ENCODE measurements around the gene STXBP6. TPM values are rescaled to one million over a fixed set of nuclear protein-coding genes. Genes with fewer than 3 reads are reported as not detected.

Gene STXBP6
- total RNA-seq, 2 donors from 2014 or later: 20.1 to 28.3 TPM

DNA sequence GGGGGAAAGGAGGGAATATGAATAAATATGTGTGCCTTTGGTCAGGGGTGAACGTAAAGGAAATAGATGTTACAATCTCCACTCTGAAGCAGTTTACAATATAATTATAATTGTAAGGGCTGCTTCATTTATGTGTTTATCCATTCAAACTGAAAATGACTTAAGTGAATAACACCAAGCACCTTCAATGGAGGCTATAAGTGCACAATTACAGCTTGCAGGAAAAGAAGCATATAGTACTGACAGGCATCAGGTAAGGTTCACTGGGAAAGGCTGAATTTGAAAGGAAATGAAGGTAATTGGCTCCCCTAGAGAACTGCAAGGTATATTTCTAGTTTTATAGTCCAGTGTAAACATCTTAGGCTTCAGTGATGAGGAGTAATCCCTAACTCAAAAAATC is 192.7 kb downstream of the STXBP6 start:
- 69 to 90% methylated on average over 1 of the region's 1 CpG for WGBS, 2 donors
- no peaks in the 10 kb centered on the region for H3K9me3 ChIP-seq
- intact Hi-C loops (cut with DNase I): no loop called here
- H3K4me1 ChIP-seq: peaks cover 40% of the 10 kb centered on the region
- H3K27me3 ChIP-seq: no peaks in the 10 kb centered on the region
- no peaks in the 10 kb centered on the region for H3K36me3 ChIP-seq (replicated peaks in 1 of 2; ENCODE audit: insufficient read depth in 1 of 2, low read depth in 2 of 2)
- TF ChIP-seq POLR2A (IDR thresholded peaks at IDR 0.05): no peak
- no peak overlapping the region for H3K27ac ChIP-seq
- DNase-seq (no peak), ATAC-seq (no peak)
- H3K4me3 ChIP-seq: no peak overlapping the region

DNA sequence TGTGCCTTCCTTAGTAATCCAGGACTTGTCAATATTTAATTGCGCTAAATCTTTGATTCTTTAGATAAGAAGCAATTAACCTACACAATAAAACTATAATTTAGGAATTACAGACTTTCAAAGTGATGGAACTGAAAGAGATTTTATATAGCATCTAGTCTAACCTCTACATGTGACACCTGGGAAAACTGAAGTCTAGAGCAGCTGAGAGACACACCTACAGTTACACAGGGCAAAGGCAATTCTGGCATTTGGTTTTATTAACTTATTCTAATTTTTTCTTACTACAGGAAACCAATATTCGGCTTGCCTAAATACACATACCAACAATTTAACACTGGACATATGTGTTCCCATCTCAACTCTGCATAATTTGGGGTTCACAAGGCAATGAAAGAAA is 196.5 kb downstream of the STXBP6 start:
- 49 to 55% methylated on average over 2 of the region's 2 CpGs for WGBS, 2 donors
- DNase-seq (peak in 1 of 4 donors; percentile 10), ATAC-seq (no peak)
- intact Hi-C loops (cut with DNase I): no loop called here
- Histone ChIP-seq H3K4me3 (no peak overlapping the region), H3K27me3 (no peaks in the 10 kb centered on the region), H3K36me3 (replicated peaks in 1 of 2; ENCODE audit: insufficient read depth in 1 of 2, low read depth in 2 of 2) (no peaks in the 10 kb centered on the region), H3K27ac (no peak overlapping the region), H3K9me3 (no peaks in the 10 kb centered on the region), H3K4me1 (peaks cover 20% of the 10 kb centered on the region)
- TF ChIP-seq, protein P1, sequence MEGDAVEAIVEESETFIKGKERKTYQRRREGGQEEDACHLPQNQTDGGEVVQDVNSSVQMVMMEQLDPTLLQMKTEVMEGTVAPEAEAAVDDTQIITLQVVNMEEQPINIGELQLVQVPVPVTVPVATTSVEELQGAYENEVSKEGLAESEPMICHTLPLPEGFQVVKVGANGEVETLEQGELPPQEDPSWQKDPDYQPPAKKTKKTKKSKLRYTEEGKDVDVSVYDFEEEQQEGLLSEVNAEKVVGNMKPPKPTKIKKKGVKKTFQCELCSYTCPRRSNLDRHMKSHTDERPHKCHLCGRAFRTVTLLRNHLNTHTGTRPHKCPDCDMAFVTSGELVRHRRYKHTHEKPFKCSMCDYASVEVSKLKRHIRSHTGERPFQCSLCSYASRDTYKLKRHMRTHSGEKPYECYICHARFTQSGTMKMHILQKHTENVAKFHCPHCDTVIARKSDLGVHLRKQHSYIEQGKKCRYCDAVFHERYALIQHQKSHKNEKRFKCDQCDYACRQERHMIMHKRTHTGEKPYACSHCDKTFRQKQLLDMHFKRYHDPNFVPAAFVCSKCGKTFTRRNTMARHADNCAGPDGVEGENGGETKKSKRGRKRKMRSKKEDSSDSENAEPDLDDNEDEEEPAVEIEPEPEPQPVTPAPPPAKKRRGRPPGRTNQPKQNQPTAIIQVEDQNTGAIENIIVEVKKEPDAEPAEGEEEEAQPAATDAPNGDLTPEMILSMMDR (IDR thresholded peaks at IDR 0.05): no peak
- no peak for TF ChIP-seq POLR2A (IDR thresholded peaks at IDR 0.05)

DNA sequence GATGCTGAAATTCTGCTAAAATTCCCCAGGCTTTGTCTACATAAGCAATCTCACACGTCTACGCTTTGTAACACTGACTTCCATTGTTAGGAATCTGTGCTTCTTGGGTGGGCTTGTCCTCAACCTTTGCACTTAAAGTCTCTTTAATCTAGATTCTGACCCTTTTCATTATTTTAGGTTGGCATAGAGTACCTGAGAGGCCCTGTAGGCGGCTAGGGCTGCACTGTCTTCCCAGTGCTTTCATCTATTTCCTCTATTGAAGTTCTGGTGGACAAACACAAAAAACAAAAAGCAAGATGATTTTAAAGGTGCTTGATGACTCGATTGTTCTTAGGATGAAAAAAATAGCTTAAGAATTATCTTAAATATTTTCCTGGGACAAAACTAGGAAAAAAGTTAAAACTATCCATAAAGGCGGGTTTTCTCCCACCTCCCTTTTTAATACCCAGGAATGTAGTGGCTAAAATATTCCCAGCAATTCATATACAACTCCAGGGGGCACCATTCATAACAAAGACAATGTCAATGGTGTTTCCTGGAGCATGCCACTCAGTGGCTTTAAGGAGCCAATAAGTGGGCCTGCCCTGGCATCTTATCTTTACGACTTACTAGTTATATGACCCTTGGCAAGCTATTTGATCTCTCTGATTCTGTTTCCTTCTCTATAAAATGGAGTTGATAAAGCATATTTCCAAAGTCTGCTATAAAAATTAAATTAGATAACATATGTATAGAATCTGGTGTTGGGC is 197.5 kb downstream of the STXBP6 start:
- TF ChIP-seq POLR2A (IDR thresholded peaks at IDR 0.05): no peak
- TF ChIP-seq, protein P1 (IDR thresholded peaks at IDR 0.05): no peak
- Histone ChIP-seq H3K9me3 (no peaks in the 10 kb centered on the region), H3K36me3 (replicated peaks in 1 of 2; ENCODE audit: insufficient read depth in 1 of 2, low read depth in 2 of 2) (no peaks in the 10 kb centered on the region), H3K4me1 (peaks cover 20% of the 10 kb centered on the region), H3K27ac (no peak overlapping the region), H3K27me3 (no peaks in the 10 kb centered on the region), H3K4me3 (no peak overlapping the region)
- no peak for ATAC-seq
- DNase-seq: no peak
- 84 to 87% methylated on average over 6 of the region's 6 CpGs for WGBS, 2 donors
- intact Hi-C loops (cut with DNase I): no loop called here

DNA sequence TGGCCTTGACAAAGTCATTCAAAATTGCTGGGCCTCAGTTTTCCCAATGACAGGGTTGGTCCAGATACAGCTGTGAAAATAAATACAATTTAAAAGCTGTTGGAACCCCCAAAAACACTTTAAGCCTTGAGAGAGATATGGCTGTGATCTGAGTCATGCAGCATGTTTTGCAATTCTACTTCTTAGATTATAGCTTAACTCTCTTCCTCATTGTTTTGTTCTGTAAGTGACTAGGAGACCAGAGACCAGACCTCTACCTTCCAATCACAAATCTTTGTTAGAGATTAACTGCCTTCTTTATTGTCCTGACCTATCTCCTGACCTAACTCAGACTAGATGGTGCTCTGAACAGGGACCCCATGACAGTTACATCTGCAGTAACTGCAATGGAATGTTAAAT is 198.1 kb downstream of the STXBP6 start:
- H3K4me3 ChIP-seq: no peak overlapping the region
- no peaks in the 10 kb centered on the region for H3K27me3 ChIP-seq
- H3K9me3 ChIP-seq: no peaks in the 10 kb centered on the region
- intact Hi-C loops (cut with DNase I): no loop called here
- DNase-seq: no peak
- peaks cover 14% of the 10 kb centered on the region for H3K4me1 ChIP-seq
- TF ChIP-seq, protein P1 (IDR thresholded peaks at IDR 0.05): no peak
- TF ChIP-seq POLR2A (IDR thresholded peaks at IDR 0.05): no peak
- H3K27ac ChIP-seq: no peak overlapping the region
- no peak for ATAC-seq
- H3K36me3 ChIP-seq (replicated peaks in 1 of 2; ENCODE audit: insufficient read depth in 1 of 2, low read depth in 2 of 2): no peaks in the 10 kb centered on the region

DNA sequence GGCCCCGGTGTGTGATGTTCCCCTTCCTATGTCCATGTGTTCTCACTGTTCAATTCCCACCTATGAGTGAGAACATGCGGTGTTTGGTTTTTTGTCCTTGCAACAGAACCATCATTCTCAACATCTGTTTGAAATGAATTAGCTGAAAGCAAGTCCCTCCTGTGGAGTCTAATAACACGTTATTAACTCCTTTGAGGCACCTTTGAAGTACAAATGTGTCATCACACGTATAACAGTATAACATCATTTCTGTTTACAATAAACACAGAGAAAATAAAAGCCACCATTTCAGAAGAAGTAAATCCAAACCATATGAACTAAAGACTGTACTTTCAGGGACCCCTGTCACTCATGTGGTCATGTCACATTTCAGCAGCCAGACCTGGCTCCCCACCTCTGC is 198.5 kb downstream of the STXBP6 start:
- Histone ChIP-seq H3K27ac (no peak overlapping the region), H3K36me3 (replicated peaks in 1 of 2; ENCODE audit: insufficient read depth in 1 of 2, low read depth in 2 of 2) (no peaks in the 10 kb centered on the region)
- no peak for ATAC-seq

More for the DNA sequence above, 198.5 kb downstream of the STXBP6 start:
- H3K4me1 ChIP-seq: peaks cover 15% of the 10 kb centered on the region
- intact Hi-C loops (cut with DNase I): no loop called here
- no peak for TF ChIP-seq POLR2A (IDR thresholded peaks at IDR 0.05)
- TF ChIP-seq, protein P1 (IDR thresholded peaks at IDR 0.05): no peak
- DNase-seq: no peak
- WGBS, 2 donors: 93 to 96% methylated on average over 4 of the region's 4 CpGs
- no peaks in the 10 kb centered on the region for H3K9me3 ChIP-seq
- H3K4me3 ChIP-seq: no peak overlapping the region
- no peaks in the 10 kb centered on the region for H3K27me3 ChIP-seq

Data from body of pancreas (tissue), 4 donors.